ENCODE measurements around the gene IQSEC1.

IQSEC1 gene

DNA sequence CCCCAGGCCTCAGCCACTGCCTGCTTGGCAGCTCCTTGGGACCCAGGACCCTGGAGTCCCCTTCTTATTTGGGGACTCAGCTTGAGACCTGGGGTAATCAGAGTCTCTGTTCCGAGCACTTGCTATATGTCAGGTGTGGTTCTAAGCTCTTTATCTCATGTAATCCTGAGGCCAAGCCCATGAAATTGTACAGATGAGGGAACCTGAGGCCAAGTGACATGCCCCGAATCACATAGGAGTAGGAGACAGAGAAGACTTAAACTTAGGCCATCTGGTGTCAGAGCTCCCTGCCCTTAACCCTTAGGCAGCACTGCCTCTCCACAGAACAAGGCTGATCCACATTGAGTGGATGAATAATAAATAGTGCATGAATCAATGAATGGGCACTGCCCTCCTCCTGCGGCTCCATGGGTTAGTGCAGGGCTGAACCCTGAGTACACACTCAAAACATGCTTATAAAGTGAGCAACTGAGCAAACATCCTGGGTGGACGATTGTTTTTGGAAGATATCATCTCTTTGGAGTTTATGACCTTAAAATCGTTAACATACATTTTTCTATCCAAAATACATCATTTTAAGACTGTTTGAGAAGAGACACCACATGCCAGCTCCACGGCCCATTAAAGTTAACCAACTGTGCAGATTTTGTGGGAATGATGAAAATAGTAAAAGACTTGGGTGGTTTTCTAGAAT lies 33.2 kb upstream of the IQSEC1 start:
- DNase-seq = no peak

DNA sequence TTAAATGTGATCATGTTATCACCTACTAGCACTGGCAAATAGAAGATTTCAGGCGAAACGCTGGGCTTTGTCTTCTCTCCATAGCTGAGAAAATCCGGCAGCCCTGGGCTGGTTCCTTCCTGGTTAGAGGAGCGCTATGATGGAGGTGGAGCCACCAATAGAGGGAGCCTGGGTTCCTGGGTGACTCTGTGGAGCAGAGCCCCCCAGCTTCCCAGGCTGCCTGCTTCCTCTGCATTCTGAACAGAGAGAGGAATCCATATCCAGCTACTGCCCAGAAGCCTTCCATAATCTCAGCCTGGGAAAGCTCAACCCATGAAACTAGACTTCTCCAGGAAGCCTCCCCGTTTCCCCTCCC lies 32.6 kb upstream of the IQSEC1 start:
- DNase-seq = no peak

DNA sequence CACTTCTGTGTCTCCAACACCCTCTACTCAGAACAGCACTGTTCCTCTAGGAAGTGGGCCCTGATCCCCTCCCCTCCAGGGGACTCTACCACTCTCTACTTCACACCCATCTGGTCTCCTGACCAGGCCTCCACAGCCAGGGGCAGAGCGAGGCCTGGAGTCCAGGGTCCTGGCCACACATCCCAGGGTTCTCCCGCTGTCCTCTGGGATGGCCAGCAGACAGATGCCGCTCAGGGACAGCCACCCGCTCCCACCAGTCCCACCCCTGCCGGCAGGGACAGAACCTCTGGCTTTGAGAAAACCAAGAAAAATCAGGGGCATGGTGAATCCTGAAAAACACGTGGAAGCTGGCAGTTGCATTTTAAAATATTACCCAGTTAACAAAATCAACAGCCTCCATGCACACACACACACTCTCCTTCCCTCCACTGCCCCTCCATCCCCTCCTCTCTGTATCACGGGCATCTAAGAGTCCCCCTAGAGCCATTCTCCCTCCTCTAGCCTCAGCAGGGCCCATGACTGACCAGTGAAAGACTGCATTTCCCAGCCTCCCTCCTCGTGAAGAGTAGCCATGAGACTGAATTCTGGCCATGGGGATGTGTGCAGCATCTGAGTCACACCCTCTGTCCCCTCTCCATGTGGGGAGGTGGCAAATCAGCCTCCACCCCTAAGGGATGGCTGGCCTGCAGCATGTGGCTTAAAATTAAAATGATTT lies 32.1 kb upstream of the IQSEC1 start:
- DNase-seq = no peak

DNA sequence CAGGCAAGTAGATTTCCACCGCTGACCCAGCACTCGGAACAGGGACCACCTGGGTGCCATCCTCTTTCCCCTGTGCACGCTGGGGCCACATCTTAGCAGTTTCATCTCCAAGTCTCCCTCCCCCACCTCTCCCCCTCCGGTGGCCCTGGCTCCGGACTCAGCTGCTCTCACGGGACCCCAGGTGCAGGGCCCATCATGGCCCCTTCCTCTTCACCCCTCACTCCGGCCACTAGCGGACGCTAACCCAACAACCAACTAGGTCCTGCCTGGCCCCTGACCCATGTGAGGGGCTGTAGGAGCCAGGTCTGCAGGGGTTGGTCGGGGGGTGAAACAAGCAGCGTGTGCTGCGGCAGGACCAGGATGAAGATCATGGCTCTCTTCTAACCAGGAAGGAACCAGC lies 31.3 kb upstream of the IQSEC1 start:
- no peak for DNase-seq

DNA sequence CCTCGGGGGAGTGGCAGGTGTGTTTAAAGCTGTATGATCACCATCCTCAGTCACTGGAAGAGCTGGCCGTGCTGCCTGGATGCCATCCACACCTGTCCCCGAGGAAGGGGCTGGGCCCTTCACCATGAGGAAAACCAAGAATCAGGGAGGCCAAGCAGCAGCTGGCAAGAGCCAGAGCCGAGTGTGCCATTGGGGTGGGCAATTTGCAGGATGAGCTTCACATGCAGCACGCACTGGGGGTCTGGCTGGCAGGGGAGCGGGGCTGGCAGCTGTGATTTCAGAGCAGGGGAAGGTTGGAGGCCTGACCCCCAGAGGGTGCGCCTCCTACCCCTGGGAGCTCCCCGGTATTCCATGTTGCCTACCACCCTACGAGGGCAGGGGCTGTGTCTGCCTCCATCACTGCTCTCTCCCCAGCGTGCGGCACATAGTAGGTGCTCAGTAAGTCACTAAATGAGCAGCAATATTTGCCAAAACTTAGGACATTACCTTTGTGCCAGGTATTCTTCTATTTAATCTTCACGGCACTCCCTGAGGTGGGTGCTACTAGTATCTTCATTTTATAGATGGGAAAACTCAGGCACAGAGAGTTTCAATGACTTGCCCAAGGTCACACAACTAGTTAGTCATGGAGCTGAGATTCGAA lies 30.3 kb upstream of the IQSEC1 start:
- no peak for DNase-seq

DNA sequence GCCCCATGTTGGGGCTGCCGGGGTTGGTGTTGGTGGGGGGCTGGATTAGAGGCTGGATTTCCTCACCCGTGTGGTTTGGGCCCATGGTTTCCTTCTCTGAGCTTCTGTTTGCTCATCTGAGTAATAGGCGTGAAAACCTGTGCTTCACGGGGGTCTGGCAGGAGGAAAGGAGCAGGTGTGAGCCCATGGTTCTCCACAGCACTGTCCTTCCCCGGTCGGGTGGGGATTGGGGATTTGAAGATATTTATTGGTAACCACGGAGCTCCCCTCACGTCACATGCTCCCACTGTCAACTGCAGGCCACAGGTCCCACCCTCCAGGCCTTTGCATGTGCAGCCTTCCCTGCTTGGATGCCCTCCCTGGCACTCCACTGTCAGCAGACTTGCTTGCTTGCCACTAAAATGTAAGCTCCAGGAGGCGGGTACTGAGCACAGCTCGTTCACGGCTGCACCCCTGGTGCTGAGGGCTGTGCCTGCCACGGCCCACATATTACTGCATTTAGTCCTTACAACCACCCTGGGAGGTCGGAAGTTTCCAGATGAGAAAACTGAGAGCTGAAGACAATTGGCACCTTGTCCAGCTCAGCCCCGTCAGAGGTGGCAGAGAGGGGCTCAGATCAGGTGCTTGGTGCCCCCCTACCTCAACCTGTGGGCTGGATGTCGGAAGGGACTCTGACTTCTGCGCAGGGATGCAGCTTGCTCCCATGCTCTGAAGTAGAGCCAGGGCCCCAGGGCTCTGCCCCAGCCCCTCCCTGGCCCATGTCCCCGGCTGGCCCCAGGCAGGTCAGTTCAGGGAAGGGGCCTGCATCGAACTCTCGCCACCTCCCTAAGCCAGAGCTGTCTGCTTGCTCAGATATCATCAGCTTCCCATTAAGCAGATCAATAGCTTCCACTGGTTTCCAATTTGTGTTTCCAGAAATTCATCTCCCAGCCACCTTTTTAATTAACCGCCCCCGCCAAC lies 29.4 kb upstream of the IQSEC1 start:
- DNase-seq = no peak

DNA sequence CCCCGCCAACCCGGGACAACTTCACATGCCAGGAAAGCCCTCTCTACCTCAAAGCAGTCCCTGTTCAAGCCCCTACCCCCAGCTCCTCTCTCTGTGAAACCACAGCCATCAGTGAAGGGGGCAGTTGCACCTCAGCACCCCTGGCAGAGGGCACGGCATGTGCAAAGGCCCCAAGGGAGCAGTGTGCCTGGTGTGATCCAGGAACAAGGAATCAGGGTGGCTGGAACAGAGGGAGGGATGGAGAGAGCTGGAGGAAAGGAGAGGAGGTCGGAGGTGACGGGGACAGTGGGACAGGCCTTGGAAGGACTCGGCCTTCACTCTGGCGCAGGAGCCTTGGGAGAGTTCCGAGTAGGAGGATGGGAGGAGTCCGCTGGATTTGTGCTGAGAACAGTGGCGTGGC lies 26.5 kb upstream of the IQSEC1 start:
- DNase-seq = no peak

DNA sequence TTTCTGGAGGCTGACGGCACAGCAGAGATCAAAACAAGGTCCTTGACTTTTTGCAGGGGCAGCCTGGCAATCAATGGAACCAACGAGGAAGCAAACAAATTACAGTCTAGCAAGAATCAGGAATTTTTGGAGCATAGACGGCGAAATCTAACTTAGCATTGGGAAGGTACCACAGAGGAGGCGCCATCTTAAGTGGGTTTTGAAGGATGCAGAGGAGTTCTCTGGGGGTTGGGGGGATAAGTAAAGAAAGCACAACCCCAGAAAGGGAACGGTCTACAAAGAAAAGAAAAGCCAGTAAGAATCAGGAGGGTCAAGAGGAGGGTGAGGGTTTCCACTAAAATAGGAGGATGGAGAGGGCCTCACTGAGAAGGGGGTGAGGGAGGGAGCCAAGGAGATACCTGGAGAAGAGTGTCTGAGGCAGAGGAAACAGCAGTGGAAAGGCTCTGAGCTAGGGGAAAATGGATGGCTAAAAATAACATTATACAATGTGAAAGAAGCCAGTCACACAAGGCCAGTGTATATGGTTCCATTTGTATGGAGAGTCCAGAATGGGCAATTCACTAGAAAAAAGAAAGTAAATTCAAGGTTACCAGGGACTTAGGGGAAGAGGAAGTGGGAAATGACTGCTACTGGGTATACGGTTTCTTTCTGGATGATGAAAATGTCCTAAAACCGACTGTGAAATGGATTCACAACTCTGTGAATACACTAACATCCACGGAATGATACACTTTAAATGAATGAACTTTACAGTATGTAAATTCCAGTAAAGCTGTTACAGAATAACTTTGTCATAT lies 25.2 kb upstream of the IQSEC1 start:
- no peak for DNase-seq

DNA sequence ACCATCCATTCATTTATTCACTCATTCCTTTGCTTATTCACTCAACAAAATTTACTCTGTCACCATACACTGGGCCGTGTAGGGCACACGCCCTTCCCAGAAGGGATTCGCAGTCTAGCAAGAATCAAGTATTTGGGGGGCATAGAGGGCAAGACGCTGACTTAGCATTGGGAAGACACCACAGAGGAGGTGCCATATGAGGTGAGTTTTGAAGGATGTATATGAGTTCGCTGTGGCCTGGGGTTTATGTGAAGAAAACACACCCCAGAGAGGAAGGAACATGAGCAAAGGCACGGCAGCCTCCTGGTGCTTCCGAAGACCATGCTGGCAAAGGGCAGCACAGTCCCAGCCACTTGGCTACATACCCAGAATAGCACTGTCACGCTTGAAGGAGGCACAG lies 23.1 kb upstream of the IQSEC1 start:
- DNase-seq = no peak

DNA sequence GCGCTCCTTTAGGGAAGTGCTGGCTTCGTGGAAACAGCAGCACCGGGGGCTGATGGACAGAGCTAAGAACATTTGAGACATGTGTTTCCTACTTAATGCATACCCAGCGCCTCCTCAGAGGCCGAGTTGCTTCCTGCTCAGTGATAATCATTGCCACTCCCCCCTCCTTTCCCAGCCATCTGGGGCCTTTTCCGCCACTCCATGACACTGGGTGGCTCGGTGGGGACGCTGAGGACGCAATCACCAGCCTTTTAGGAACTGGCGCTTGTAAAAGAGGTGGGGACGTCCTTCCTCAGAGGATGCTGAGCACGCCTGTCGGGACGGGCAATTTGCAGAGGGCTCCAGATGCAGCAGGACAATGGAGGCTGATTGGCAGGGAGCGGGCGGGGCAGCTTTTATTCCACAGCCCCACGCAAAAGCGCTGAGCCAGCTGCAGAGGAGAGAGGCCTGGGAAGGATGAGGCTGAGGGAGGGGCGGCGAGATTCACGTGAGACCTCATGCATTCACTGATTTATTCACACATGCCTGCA lies 22.2 kb upstream of the IQSEC1 start:
- DNase-seq = no peak

DNA sequence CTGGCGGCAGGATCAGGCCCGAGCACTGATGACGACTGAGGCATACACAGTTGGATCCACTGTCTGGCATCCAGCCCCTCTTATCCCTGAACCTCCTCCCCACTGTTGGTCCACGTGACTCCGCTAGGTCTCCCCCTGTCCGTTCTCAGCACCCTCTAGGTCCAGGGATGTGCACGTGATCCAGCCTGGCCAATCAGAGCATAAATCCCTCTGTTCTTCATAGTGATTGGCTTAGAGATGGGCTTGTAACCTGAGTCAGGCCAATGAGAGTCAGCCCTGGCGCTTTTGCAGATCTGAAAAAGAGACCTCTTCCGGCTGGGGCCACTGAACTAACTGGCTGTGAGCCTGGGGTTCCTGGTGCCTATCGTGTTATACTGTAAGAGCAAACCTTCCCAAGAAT lies 20.5 kb upstream of the IQSEC1 start:
- DNase-seq = no peak

DNA sequence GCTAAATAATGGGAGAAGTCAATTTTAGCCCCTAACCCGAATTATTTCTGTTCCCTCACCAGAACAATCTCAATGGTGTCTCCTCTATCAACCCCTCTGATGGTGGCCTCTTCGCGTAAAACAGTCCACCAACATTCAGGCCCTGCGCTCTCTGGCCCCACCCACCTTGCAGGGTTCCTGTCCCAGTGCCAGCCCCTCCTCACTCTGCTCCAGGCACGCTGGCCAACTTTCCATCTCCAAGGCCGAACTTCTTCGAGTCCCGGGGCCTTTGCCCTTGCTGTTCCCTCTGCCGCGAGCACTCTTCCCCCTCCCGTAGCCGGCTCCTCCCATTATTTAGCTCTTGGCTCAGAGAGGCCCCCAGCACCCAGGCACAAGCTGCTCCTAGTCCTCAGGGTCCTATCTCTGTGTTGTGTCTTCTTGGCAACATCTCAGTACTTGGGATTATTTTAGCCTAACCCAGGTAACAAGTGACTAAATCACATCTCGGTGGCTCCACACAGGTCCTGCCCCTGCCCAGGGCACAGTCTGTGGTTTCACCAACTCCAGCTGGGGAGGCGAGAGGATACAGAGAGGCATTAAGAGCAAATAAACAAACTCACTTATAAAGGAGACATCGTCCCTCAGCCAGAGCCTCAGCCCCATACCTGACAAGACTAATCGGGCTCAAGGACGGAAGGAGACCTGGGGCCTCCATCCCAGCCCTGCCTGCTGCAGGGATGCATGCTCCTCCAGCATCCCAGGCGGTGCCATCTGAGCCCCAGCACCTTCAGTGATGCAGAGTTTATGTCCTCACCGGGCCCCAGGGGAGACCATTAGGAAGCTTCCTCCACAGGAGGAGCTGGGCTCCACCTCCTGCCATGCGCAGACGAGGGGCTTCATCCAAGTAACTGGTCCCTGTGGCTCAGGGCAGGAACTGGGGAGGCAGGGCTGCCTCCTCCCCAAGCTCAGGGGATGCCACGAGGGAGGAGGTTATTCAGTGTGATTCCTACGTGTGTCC lies 19.7 kb upstream of the IQSEC1 start:
- no peak for DNase-seq

DNA sequence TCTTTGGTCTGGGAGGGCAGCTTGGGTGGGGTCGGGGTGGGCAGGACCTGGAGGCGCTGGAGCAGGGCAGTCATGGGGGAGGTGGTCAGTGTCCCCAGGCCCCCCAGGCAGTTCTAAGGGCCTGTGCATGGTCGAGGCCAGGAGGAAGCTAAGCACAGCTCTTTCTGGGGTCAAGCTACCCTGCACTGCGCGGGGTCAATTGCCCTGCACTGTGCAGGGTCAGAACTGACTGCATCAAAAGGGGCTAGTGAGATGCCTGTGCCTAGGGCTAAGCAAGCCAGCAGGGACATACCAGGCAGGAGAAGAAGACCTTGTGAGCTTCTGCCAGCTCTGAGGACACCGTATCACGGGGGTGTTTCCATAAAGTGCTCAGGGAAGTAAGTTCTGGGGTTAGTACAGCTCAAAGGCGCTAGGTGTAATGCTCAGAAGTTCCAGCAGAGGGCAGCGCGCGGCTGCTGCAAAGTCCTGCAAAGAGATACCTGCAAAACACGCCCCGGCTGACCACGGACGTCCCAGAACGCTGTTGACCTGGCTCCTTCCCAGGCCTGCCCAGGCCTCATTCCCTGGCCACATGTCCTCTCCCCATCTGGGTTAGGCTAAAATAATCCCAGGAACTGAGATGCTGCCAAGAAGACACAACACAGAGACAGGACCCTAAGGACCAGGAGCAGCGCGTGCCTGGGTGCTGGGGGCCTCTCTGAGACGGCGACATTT lies 18.8 kb upstream of the IQSEC1 start:
- DNase-seq = peak; percentile 94

DNA sequence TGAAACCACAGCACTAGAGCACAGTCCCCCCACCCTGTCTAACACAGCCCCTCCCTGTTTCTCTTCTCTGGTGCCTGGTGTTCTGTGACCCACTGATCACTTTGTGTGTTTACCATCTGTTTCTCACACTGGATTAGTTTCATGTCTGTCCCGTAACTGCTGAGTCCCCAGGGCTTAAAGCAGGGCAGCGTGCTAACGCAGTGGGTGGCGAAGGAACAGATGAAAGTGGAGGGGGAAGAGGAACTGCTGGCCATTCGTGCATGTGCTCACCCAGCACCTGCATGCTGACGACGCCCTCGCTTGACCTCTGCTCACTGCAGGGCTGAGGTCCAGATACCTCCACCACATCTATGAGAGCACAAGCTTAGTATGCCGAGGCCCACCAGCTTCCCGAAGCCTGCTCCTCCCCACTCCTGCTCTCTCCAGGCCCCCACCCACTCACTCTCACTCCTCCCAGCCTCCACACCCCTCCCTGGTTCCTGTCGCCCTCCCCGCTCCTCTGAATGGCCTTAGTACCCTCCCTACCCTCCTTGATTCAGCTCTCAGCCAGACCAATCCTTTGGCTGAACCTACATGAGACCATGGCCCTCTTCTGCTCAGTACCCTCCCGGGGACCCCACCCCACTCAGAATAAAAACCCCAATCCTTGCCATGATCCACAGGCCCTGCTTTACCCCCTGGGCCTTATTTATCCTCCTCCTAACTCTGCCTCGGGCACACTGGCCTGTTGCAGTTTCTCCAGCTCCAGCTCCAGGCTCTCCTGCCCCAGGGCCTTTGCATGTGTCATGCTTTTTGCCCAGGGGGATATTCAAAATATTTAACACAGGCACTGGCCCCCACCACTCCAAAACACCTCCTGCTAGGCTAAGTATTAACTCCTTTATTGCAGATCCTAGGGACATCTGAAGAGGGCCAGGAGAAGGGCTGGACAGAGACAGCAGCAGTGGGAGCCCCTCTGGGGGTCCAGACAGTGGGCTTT lies 15.1 kb upstream of the IQSEC1 start:
- DNase-seq = no peak

DNA sequence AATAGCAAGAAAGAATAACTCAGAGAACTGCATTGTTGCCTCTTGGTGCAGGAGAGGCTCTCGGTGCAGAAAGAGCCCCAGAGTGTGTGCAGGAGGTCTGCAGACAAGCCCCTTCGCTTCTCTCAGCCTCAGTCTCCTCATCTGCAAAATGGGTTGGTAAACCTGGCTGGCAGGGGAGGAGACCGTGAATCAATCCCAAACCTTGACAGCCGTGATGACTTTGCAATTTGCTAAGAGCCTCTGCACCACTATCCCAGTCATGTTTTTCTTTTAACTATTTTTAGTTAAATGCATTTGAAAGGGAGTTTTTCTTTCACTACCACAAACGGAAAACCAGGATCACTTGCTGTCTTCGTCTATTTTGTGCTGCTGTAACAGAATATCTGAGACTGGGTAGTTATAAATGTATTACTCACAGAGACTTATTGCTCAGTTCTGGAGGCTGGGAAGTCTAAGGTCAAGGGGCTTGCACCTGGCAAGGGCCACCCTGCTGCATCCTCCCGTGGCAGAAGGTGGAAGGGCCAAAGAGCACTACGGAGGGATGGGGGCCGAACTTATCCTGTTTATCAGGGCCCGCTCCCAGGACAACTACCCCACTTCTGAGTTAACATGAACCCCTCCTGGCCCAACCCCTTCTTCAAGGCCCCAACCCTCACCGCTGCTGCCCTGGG lies 14.2 kb upstream of the IQSEC1 start:
- DNase-seq = no peak

DNA sequence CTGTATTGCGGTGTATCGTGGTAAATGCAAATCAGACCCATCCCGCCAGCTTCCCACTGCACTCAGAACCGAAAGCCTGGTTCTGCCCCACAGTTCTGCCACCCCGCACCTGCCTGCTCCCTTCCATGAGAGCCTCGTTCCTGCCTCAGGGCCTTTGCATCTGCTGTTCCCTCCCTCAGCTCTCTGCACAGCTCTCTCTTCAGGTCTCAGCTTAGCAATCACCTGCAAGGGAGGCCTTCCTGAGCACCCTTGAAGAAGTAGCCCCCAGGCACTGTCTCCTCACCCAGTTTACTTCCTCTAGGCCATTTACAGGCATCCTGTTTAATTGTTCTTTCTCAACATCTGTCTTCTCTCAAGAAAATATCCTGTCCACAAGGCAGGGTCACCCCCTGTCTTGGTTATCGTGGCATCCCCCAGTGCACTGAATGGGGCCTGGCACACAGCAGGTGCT lies 13.3 kb upstream of the IQSEC1 start:
- DNase-seq = no peak

DNA sequence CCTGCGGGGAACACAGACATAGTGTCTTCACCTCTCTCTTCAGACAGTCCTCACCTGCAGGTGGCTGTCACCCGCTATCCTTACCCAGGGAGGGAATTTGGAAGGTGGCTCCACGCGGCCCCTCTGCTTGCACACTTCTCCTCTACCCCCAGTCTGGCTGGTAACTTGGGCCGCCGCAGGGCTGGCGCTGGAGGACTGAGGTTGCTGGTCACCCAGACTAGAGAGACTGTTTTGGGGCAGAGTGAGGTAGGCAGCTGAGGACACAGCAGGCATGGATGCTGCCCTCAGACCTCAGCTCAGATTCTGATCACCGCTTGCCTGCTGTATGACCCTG lies 12.6 kb upstream of the IQSEC1 start:
- DNase-seq = no peak

All from activated CD8-positive, alpha-beta memory T cell treated with anti-CD3 and anti-CD28 coated beads, Interleukin-2, amount 50 U/mL, for 48 hours (primary cell).